Central memory CD4-positive, alpha-beta T cell (primary cell): Measurements from ENCODE around the gene ZBTB44.

Experiments used
- DNase-seq: peaks from one replicate; pipeline ENCODE4 v3.0.0; 2022

ZBTB44 gene

DNA sequence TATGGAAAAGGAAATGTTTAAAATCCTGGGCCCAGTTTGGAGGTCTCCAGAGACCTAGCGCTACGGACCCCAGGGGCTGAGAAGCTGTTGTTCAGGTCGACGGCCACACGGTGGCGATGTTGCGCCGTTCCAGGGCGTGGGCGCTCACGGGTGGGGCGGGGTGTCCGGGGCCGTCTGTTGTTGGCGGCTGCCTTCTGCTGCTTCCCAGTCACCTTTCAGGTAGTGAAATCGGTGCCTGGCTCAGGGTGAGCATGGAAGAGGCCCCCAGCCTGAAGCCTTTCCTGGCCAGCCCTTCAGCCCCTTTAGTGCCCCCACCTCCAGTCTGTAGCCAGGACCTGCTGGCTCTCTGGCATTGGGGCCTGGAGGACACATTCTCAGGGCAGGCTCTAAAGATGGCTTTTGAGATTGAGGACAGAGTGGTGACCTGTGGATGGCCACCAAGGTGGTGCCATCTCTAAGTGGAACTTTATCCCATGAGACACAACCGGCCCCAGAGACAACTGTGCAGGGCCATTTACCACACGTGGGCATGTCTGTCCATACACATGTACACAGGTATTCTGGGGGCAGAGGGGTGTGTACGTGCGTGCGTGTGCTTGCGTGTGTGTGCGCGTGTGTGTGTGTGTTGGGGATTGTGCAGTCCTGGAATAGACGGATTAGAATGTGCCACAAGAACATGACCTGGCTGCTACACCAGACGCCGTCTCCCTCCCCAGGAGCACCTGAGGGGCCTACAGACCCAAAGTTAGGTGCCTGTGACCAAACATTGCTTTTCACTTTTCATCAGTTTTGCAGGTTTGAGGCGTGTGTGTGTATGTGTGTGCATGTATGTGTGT lies 101.4 kb downstream of the ZBTB44 start:
- DNase-seq: peak; percentile 54

- DNase-seq: no peak
Measured at GRCh38 chr11:130212431-130212961, 102.2 kb downstream of the ZBTB44 start.

DNA sequence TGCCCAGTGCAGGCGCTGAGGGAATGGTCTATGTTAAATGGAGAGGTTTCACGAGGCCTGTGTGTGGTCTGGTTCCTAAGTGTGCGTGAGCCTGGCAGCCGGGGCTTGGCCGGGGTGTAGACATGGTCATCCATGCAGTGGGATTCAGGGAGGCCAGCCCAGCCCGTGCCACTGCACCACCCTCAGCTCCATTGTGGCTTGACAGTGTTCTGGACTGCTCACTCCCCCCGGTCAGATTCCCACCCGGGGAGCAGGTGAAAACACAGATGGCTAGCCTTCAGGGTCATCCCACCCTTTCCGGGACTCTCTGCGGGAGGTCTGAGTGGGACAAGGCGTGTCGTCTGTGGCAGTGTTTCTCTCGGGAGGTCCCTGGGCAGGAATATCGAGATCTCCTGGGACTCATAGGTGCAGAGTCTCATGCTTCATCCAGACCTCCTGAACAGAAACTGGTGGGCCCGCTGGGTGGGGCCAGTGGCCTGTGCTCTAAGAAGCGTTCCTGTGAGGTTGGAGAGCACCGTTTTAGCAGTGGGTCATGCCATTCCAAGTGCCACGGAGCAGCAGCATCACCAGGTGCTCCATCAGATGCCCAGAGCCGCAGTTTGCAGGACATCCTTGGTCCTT lies 102.8 kb downstream of the ZBTB44 start:
- no peak for DNase-seq

- DNase-seq: no peak
Measured at GRCh38 chr11:130211144-130211543, 103.6 kb downstream of the ZBTB44 start.

- DNase-seq: no peak
Measured at GRCh38 chr11:130209954-130210854, 104.5 kb downstream of the ZBTB44 start.

GRCh38 chr11:130209128-130209932 lies 105.4 kb downstream of the ZBTB44 start:
- DNase-seq: no peak

GRCh38 chr11:130208241-130209127 lies 106.2 kb downstream of the ZBTB44 start:
- DNase-seq: no peak

DNA sequence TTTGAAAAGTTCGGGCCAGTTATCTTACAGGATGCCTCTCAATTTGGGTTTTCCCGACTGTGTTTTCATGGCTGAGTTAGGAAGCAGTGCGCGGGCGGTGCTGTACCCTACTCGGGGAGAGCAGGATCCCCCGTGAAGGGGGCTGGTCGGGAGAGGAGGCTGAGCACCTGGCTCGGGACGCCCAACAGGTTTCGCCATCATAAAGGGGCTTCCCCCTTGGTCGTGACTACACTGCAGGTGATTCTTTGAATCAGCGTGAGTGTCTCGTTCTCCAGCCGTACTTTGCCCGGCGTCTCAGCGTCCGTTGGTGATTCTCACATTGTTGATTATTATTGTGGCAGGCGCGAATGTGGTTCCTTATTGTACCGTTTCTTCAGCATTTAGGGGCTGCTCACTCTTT lies 108.6 kb downstream of the ZBTB44 start:
- no peak for DNase-seq

- DNase-seq: no peak
Measured at GRCh38 chr11:130204703-130205095, 110.0 kb downstream of the ZBTB44 start.

DNA sequence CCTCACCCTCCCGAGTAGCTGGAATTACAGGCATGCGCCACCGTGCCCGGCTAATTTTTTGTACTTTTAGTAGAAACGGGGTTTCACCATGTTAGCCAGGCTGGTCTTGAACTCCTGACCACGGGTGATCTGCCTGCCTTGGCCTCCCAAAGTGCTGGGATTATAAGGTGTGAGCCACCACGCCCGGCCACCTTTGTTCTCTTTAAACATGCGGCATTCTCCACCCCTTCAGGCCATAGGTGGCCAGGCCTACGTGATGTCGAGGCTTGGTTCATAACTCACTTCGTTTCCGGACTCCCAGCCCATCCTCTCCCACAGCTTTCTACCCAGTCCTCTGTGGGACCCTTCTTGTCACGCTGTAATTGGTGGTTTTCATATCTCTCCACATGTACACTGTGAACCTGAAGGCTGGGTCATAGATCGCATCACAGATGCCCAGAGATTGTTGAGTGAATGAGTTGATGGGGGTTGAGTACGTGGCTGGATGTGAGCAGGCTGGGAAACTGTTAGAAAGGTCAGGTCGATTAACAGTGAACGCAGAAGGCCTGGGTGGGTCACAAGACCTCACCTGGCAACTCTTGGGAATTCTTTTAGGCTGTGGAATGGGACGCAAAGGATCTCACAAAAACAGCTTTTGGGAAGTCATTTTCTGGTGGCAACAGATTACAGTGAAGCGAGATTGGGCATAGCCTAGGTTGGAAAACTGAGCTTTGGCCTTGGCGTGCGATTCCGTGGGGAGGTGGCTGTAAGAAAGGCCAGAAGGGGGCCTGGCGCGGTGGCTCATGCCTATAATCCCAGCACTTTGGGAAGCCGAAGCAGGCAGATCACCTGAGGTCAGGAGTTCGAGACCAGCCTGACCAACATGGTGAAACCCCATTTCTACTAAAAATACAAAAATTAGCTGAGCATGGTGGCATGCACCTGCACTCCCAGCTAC lies 110.7 kb downstream of the ZBTB44 start:
- no peak for DNase-seq

DNA sequence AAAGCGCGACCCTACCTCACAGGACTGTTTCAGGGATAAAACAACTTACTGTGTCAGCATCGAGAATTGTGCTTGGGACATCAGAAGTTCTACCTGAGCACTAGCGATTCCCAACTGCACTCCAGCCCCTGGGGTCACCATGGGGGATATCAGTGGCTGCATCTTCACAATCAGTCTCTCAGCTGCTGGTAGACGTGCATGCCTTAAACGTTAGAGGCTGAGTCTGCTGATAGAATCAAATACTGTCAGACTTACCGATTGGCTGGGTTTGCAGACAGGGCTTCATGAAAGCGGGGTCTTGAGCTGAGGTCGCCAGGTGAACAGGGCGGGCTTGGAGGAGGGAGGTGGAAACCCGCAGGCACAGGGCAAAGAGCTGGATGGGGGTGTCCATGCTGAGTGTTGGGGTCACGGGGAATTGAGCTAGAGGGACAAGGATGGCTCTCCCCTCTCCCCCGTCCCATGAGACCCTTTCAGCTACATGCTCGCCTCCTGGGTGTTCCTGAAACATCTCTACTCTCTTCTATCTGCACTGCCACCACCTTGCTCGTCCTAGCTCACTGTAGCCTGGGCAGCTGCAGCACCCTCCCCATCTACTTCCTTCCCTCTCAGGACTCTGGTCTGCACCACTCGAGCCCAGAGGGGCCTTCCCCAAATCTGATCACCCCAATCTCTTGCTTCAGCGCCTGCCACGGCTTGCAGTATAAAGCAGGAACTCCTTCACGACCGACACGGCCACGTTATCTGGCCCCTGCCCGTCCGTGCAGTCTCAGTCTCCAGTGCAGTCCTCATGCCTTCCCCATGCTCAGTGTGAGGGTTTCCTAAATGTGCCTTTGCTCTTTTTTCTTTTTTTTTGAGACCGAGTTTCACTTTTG lies 111.7 kb downstream of the ZBTB44 start:
- DNase-seq: no peak

DNA sequence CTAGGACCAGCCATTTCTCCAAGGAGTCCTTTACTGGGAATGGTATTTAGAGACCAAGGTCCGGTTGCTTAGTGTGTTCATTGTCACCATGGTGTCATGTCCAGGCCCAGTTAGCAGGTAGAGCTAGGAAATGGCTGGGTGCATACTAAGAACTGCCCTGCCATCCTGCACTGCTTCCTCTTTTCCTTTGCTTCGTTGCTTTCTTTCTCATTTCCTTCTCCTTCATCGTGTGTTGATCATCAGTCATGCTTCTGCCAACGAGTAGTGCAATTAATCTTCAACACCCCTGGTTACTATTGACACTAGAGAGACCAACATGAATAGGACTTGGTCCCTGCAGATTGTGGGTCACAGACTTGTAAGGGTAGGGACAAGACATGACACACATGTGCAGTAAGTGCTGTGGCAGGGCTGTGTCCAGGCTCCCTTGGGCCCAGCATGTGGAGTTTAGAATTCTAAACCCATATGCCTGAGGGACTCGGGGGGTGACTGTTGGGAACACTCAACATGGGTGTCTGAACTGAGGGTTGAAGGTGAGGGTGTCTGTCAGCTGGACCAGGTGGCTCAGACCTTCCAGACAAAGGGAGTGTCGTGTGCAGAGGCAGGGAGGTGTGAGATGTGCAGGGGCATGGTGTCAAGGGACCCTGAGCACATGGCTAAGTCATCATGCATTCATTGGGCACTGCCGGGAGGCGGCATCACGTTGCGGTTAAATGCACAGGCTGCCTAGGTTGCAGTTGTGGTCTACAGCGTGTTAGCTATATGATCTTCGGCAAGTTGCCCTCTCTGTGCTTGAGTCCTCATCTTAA lies 112.5 kb downstream of the ZBTB44 start:
- no peak for DNase-seq

- no peak for DNase-seq
Measured at GRCh38 chr11:130201026-130201425, 113.7 kb downstream of the ZBTB44 start.

DNA sequence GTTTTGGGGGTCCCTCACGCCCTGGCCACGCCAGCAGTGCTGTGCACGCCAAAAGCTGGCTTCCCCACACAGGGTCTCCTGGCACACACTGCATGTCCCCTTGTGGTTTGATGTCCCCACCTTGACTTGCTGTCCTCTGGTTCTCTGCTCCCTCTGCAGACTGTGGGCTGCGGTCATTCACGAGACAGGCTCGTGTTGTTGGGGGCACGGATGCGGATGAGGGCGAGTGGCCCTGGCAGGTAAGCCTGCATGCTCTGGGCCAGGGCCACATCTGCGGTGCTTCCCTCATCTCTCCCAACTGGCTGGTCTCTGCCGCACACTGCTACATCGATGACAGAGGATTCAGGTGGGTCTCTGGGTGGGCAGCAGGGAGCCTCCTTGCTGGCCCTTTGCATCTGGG lies 114.9 kb downstream of the ZBTB44 start:
- no peak for DNase-seq

DNA sequence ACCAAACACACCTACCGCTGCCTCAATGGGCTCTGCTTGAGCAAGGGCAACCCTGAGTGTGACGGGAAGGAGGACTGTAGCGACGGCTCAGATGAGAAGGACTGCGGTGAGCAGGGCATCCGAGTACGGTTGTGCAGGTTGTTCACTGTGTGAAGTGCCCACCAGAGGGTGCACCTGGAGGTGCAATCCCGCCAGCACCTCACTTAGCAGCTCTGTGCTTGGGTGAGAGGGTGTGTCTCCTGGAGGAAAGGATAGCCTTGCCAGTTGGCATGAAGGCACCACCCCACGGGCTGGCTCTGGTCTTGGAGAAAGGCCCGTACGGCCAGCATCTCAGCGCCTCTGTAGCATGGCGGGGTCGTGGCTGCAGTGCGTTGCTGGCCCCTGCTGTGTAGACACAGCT lies 115.8 kb downstream of the ZBTB44 start:
- DNase-seq: no peak

- DNase-seq: no peak
Measured at GRCh38 chr11:130198292-130198691, 116.4 kb downstream of the ZBTB44 start.

DNA sequence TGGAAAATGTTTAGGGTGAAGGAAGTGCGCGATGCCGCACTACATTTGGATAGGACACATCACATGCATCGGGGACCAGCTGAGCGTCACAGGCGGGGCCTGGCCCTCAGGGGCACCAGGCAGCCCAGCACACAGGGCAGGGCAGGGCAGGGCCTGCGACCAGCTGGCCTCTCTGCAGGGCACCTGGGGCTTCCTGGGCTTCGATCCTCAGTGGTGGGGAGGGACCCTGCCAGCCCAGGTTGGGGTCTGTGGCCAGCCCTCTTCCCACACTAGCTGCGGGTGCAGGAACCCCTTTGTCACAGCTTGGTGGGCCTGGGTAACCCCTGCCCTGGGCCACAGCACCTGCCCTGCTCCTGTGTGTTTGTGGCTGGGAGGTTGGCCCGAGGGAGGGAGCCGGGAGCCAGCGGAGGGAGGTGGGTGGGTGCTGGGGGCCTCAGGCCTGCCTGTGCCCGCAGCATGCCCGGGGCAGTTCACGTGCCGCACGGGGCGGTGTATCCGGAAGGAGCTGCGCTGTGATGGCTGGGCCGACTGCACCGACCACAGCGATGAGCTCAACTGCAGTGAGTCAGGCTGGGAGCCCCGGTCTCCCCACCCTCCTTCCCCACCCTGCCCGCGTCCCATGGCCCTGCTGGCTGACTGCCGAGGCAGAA lies 117.2 kb downstream of the ZBTB44 start:
- DNase-seq: no peak
